ENCODE data around the gene ARHGEF17.
"Not testable (repeated sequence)": the region's sequence is repeated elsewhere in the genome, so short reads cannot be mapped to it uniquely, and the experiment has no call there.

Gene ARHGEF17

GRCh38 chr11:73270016-73270854 is 37.8 kb upstream of the ARHGEF17 start:
- no peak overlapping the region for H3K4me3 ChIP-seq (ENCODE audit: low read depth, low read length)
- no peak for TF ChIP-seq CTCF (IDR thresholded peaks at IDR 0.05; ENCODE audit: low read depth, low read length)
- no peak for DNase-seq (ENCODE audit: low read depth, low spot score)
- in situ Hi-C loops (cut with HindIII; ENCODE audit: low sequenced_read_pairs), result no loop called here

- DNase-seq (ENCODE audit: low read depth, low spot score), result no peak
- H3K4me3 ChIP-seq (ENCODE audit: low read depth, low read length), result no peak overlapping the region
- in situ Hi-C loops (cut with HindIII; ENCODE audit: low sequenced_read_pairs), result no loop called here
- TF ChIP-seq CTCF (IDR thresholded peaks at IDR 0.05; ENCODE audit: low read depth, low read length), result no peak
Measured at GRCh38 chr11:73270855-73271477, 37.1 kb upstream of the ARHGEF17 start.

GRCh38 chr11:73271478-73271865 is 36.6 kb upstream of the ARHGEF17 start:
- in situ Hi-C loops (cut with HindIII; ENCODE audit: low sequenced_read_pairs); DNase-seq (ENCODE audit: low read depth, low spot score); H3K4me3 ChIP-seq (ENCODE audit: low read depth, low read length): not testable (repeated sequence)

GRCh38 chr11:73271936-73272679 is 36.0 kb upstream of the ARHGEF17 start, which contains the start of gene P2RY6:
P2RY6 (plus strand) TSS chr11:73272338; CDS start chr11:73296519, 24,181 bp downstream.
- no peak within 1 kb of the TSS for H3K4me3 ChIP-seq (ENCODE audit: low read depth, low read length)
- in situ Hi-C loops (cut with HindIII; ENCODE audit: low sequenced_read_pairs), result no loop called here
- peak; percentile 20 for DNase-seq (ENCODE audit: low read depth, low spot score)
- no peak for TF ChIP-seq CTCF (IDR thresholded peaks at IDR 0.05; ENCODE audit: low read depth, low read length)

- DNase-seq (ENCODE audit: low read depth, low spot score), result no peak
- in situ Hi-C loops (cut with HindIII; ENCODE audit: low sequenced_read_pairs), result no loop called here
- no peak for TF ChIP-seq CTCF (IDR thresholded peaks at IDR 0.05; ENCODE audit: low read depth, low read length)
- H3K4me3 ChIP-seq (ENCODE audit: low read depth, low read length), result no peak overlapping the region
Measured at GRCh38 chr11:73272680-73273038, 35.4 kb upstream of the ARHGEF17 start.

GRCh38 chr11:73273222-73273895 is 34.7 kb upstream of the ARHGEF17 start:
- TF ChIP-seq CTCF (IDR thresholded peaks at IDR 0.05; ENCODE audit: low read depth, low read length), result no peak
- no peak overlapping the region for H3K4me3 ChIP-seq (ENCODE audit: low read depth, low read length)
- in situ Hi-C loops (cut with HindIII; ENCODE audit: low sequenced_read_pairs), result no loop called here
- no peak for DNase-seq (ENCODE audit: low read depth, low spot score)

- H3K4me3 ChIP-seq (ENCODE audit: low read depth, low read length); in situ Hi-C loops (cut with HindIII; ENCODE audit: low sequenced_read_pairs); DNase-seq (ENCODE audit: low read depth, low spot score): not testable (repeated sequence)
Measured at GRCh38 chr11:73274191-73274590, 33.9 kb upstream of the ARHGEF17 start.
